H1 (cell line): ENCODE data around the gene CYP27B1. TPM values are rescaled to one million over a fixed set of nuclear protein-coding genes. Genes with fewer than 3 reads are reported as not detected.

Experiments used
- CTCF ChIA-PET: fragments of 300-600 bp; sonication (Branson Sonifier 250); formaldehyde crosslinking; loops from one replicate; lab custom pipeline; 2021; ENCODE audit not compliant: partially characterized antibody; lab: Charles Lee
- POLR2A ChIA-PET: fragments of 300-600 bp; sonication (Branson Sonifier 250); formaldehyde crosslinking; loops from one replicate; lab custom pipeline; 2021; ENCODE audit warnings: inconsistent platforms; ENCODE audit not compliant: partially characterized antibody; lab: Charles Lee
- DNase-seq, 2 experiments: peaks; one replicate each; pipeline versions ENCODE4 v3.0.0 to v3.0.0-alpha.2; 2010 to 2022; ENCODE audit warnings: low spot score in 2 of 2, low read depth in 1 of 2, mixed read lengths in 1 of 2
- FAIRE-seq: peaks from 2 replicates; lab custom pipeline; 2011; peaks lifted over from hg19 to GRCh38; lab: Jason Lieb, UNC
- H2AFZ ChIP-seq: 2 replicates; pipeline ENCODE4 v1.8.1; 2012; ENCODE audit warnings: low read length, inconsistent platforms
- H2AK5ac ChIP-seq: 2 replicates; pipeline ENCODE4 v1.6.1; 2013; ENCODE audit warnings: low read depth, low read length
- H2BK120ac ChIP-seq: replicated peaks from 2 replicates; pipeline ENCODE3; 2013; ENCODE audit warnings: low read depth, low read length, inconsistent platforms
- H2BK12ac ChIP-seq: 2 replicates; pipeline ENCODE4 v1.6.1; 2013; ENCODE audit warnings: low read depth, low read length
- H2BK15ac ChIP-seq: 2 replicates; pipeline ENCODE4 v1.6.1; 2013; ENCODE audit warnings: low read length
- H2BK20ac ChIP-seq: 2 replicates; pipeline ENCODE4 v1.6.1; 2013; ENCODE audit warnings: low read length
- H2BK5ac ChIP-seq: 2 replicates; pipeline ENCODE4 v1.6.1; 2013; ENCODE audit warnings: low read depth, low read length
- H3K14ac ChIP-seq: 2 replicates; pipeline ENCODE4 v1.6.1; 2013; ENCODE audit warnings: inconsistent platforms; ENCODE audit not compliant: insufficient read length
- H3K18ac ChIP-seq: 2 replicates; pipeline ENCODE4 v1.6.1; 2013; ENCODE audit warnings: low read length; ENCODE audit errors: extremely low read depth
- H3K23ac ChIP-seq: 2 replicates; pipeline ENCODE4 v1.6.1; 2013; ENCODE audit warnings: inconsistent platforms; ENCODE audit not compliant: insufficient read length
- H3K23me2 ChIP-seq: 2 replicates; pipeline ENCODE4 v1.6.1; 2013; ENCODE audit warnings: low read depth, low read length
- H3K27ac ChIP-seq: 2 replicates; pipeline ENCODE4 v1.6.1; 2011; ENCODE audit warnings: low read depth, low read length, inconsistent platforms
- H3K27me3 ChIP-seq, 4 experiments: replicated peaks in 1 of 4; 1 replicate in 1 of 4; 2 replicates in 3 of 4; pipeline versions ENCODE4 v1.6.1 to v1.8.1; 2011 to 2013; ENCODE audit warnings: low read length in 3 of 4, mild to moderate bottlenecking in 3 of 4, inconsistent platforms in 2 of 4, mixed read lengths in 2 of 4, moderate library complexity in 1 of 4; ENCODE audit not compliant: control insufficient read depth in 3 of 4, insufficient read depth in 3 of 4; ENCODE audit errors: extremely low read depth in 1 of 4
- H3K36me3 ChIP-seq, 4 experiments: 2 replicates each; pipeline versions ENCODE4 v1.6.1 to v1.8.1; 2011 to 2013; ENCODE audit warnings: mild to moderate bottlenecking in 4 of 4, low read length in 3 of 4, moderate library complexity in 2 of 4, control low read depth in 1 of 4, inconsistent platforms in 1 of 4; ENCODE audit not compliant: insufficient read depth in 4 of 4, control insufficient read depth in 2 of 4
- H3K4ac ChIP-seq: replicated peaks from 2 replicates; pipeline ENCODE3; 2013; ENCODE audit warnings: low read length, low read depth, mixed read lengths, inconsistent platforms; ENCODE audit not compliant: insufficient read length
- H3K4me1 ChIP-seq, 4 experiments: replicated peaks in 1 of 4; 1 replicate in 1 of 4; 2 replicates in 3 of 4; pipeline versions ENCODE4 v1.6.1 to v1.8.1; 2011 to 2013; ENCODE audit warnings: low read length in 3 of 4, inconsistent platforms in 2 of 4, mixed read lengths in 1 of 4; ENCODE audit not compliant: insufficient read depth in 4 of 4, control insufficient read depth in 3 of 4
- H3K4me2 ChIP-seq, 2 experiments: 2 replicates each; pipeline versions ENCODE4 v1.6.1 to v1.8.1; 2011 to 2013; ENCODE audit warnings: low read depth in 2 of 2, low read length in 2 of 2, control low read depth in 1 of 2, inconsistent platforms in 1 of 2, mild to moderate bottlenecking in 1 of 2; ENCODE audit not compliant: insufficient read depth in 1 of 2
- H3K4me3 ChIP-seq, 4 experiments: fragments of 200-600, 300-600 bp in 1 of 4; sonication (generic), shearing (Covaris generic), sonication (Bioruptor Twin) in 1 of 4; 2 replicates each; pipeline versions ENCODE4 v1.5.1 to v1.8.1; 2011 to 2016; ENCODE audit warnings: low read length in 4 of 4, low read depth in 3 of 4, control low read depth in 2 of 4, inconsistent platforms in 2 of 4, mild to moderate bottlenecking in 2 of 4, mixed read lengths in 1 of 4, moderate library complexity in 1 of 4; ENCODE audit not compliant: insufficient read depth in 2 of 4; ENCODE audit errors: extremely low read depth in 1 of 4
- H3K56ac ChIP-seq: replicated peaks from 2 replicates; pipeline ENCODE3; 2013; ENCODE audit warnings: low read depth, mild to moderate bottlenecking, mixed read lengths, low read length, inconsistent platforms; ENCODE audit not compliant: insufficient read length
- H3K79me1 ChIP-seq: 2 replicates; pipeline ENCODE4 v1.6.1; 2013; ENCODE audit warnings: low read depth, low read length, control low read depth
- H3K79me2 ChIP-seq, 2 experiments: 2 replicates each; pipeline versions ENCODE4 v1.6.1 to v1.8.1; 2012 to 2013; ENCODE audit warnings: low read length in 2 of 2, mild to moderate bottlenecking in 2 of 2, inconsistent platforms in 1 of 2; ENCODE audit not compliant: insufficient read depth in 2 of 2, control insufficient read depth in 1 of 2
- H3K9ac ChIP-seq, 4 experiments: replicated peaks in 1 of 4; 1 replicate in 1 of 4; 2 replicates in 3 of 4; pipeline versions ENCODE4 v1.6.1 to v1.8.1; 2011 to 2013; ENCODE audit warnings: low read depth in 3 of 4, low read length in 3 of 4, control low read depth in 2 of 4, mild to moderate bottlenecking in 2 of 4, moderate library complexity in 2 of 4, inconsistent platforms in 1 of 4; ENCODE audit errors: extremely low read depth in 1 of 4
- H3K9me3 ChIP-seq, 2 experiments: 2 replicates each; pipeline versions ENCODE4 v1.6.1 to v1.8.1; 2012 to 2013; ENCODE audit warnings: mild to moderate bottlenecking in 2 of 2, moderate library complexity in 2 of 2, control low read depth in 1 of 2, inconsistent platforms in 1 of 2, low read depth in 1 of 2, low read length in 1 of 2, mixed read lengths in 1 of 2; ENCODE audit not compliant: insufficient read depth in 2 of 2
- H4K20me1 ChIP-seq, 2 experiments: replicated peaks in 1 of 2; 2 replicates each; pipeline versions ENCODE3 to v1.8.1; 2011 to 2013; ENCODE audit warnings: inconsistent platforms in 2 of 2, low read length in 2 of 2, mild to moderate bottlenecking in 1 of 2; ENCODE audit not compliant: insufficient read depth in 2 of 2, control insufficient read depth in 1 of 2
- H4K5ac ChIP-seq: 2 replicates; pipeline ENCODE4 v1.6.1; 2013; ENCODE audit warnings: low read length, low read depth, mixed read lengths, inconsistent platforms; ENCODE audit not compliant: insufficient read length
- H4K8ac ChIP-seq: 2 replicates; pipeline ENCODE4 v1.8.0; 2013; ENCODE audit warnings: mild to moderate bottlenecking, moderate library complexity, low read length, inconsistent platforms; ENCODE audit not compliant: insufficient read depth; ENCODE audit errors: extremely low read depth
- H4K91ac ChIP-seq: replicated peaks from 2 replicates; pipeline ENCODE3; 2013; ENCODE audit warnings: low read length, mixed read lengths, inconsistent platforms; ENCODE audit not compliant: insufficient read length
- ATF2 ChIP-seq: IDR thresholded peaks from 2 replicates; pipeline ENCODE4 v1.6.1; 2012; ENCODE audit warnings: low read length, inconsistent platforms
- CBX5 ChIP-seq: fragments of 300-800, 300-1000 bp; sonication (generic); IDR thresholded peaks from 2 replicates; pipeline ENCODE4 v1.7.1; 2016; ENCODE audit warnings: antibody characterized with exemption, low read length, low read depth
- FOSL1 ChIP-seq: IDR thresholded peaks from 2 replicates; pipeline ENCODE4 v1.6.1; 2011; ENCODE audit warnings: mild to moderate bottlenecking, low read depth, low read length, moderate library complexity; ENCODE audit not compliant: insufficient read depth
- HDAC2 ChIP-seq, 2 experiments: fragments of 300-600 bp in 1 of 2; sonication (generic) in 1 of 2; IDR thresholded peaks; 2 replicates each; pipeline ENCODE4 v1.6.1; 2011 to 2012; ENCODE audit warnings: low read depth in 2 of 2, low read length in 2 of 2, mild to moderate bottlenecking in 2 of 2, moderate library complexity in 2 of 2, borderline replicate concordance in 1 of 2, inconsistent platforms in 1 of 2
- RBBP5 ChIP-seq: IDR thresholded peaks from 2 replicates; pipeline ENCODE4 v1.7.1; 2012; ENCODE audit warnings: low read depth, mild to moderate bottlenecking, inconsistent platforms, low read length, moderate library complexity, borderline replicate concordance
- SP4 ChIP-seq: IDR thresholded peaks from 2 replicates; pipeline ENCODE4 v1.6.1; 2012; ENCODE audit warnings: low read length, inconsistent platforms
- SRF ChIP-seq: IDR thresholded peaks from 2 replicates; pipeline ENCODE4 v1.6.1; 2011; ENCODE audit warnings: mild to moderate bottlenecking, low read depth, low read length, moderate library complexity
- WGBS, 2 experiments: shearing (Covaris generic) in 1 of 2; methylation state at CpG; one replicate each; pipeline versions ENCODE4 v1.1.6 to v1.1.7; 2013 to 2015; ENCODE audit warnings: low lambda C conversion rate in 2 of 2, mixed read lengths in 2 of 2, inconsistent platforms in 1 of 2, low coverage in 1 of 2, missing lambda C conversion rate in 1 of 2; ENCODE audit not compliant: insufficient replicate concordance in 2 of 2, insufficient coverage in 1 of 2, insufficient read length in 1 of 2; ENCODE audit errors: extremely low coverage in 1 of 2, missing lambda C conversion rate in 1 of 2; 5-methylcytosine and 5-hydroxymethylcytosine counted together
- polyA plus RNA-seq, 7 experiments: library from polyadenylated mRNA; depleted of rRNA in 3 of 7; stranded (reverse) in 5 of 7; unstranded in 2 of 7; fragments of >200 nt in 5 of 7; fragments of 200-250 nt in 2 of 7; gene quantifications; 1 replicate in 5 of 7; 2 replicates in 1 of 7; 4 replicates in 1 of 7; pipeline versions ENCODE4 v1.2.1 to v1.2.3, GENCODE V29; 2011 to 2013; ENCODE audit warnings: missing spikeins in 2 of 7, mixed read lengths in 2 of 7
- total RNA-seq: library from RNA; stranded (reverse); fragmentation: NEBNext Ultra II Directional; extraction: Animal tissue kit (Norgen Biotek cat#: 25700); gene quantifications from 2 replicates; pipeline ENCODE4 v1.2.1, GENCODE V29; 2021

The CYP27B1 gene
- total and polyA plus RNA-seq, 2 of the 8 experiments (the other 6 are each of a cell fraction or from before 2014, with no cell fraction given): 2.9 to 3.3 TPM

- H3K79me1 ChIP-seq: no peaks in the 10 kb centered on the region
- no peaks in the 10 kb centered on the region for H3K9me3 ChIP-seq
- TF ChIP-seq SRF: no peak
- TF ChIP-seq RBBP5: no peak
- no peak for TF ChIP-seq ATF2
- TF ChIP-seq SP4: no peak
- TF ChIP-seq FOSL1: no peak
- TF ChIP-seq CBX5: no peak
- TF ChIP-seq HDAC2 (IDR thresholded peaks at IDR 0.05; ENCODE audit: borderline replicate concordance in 1 of 2, low read depth in 2 of 2, low read length in 2 of 2): no peak
- no peak overlapping the region for H4K8ac ChIP-seq
- H3K9ac ChIP-seq: no peak overlapping the region
- H3K4me1 ChIP-seq: peaks cover 0 to 2% (median 2%) of the 10 kb centered on the region in 4 experiments; a peak in 2 of 7 replicates
- POLR2A ChIA-PET: interaction anchor here (0.6 to 7.4 kb wide), 4 partner anchors 16 to 183 kb away, joined by 3 to 59 read pairs (median 3); partner anchors contain the start of gene AGAP2
- no peak overlapping the region for H2BK5ac ChIP-seq
- peaks cover 0 to 22% (median 5%) of the 10 kb centered on the region in 4 experiments; a peak in 4 of 8 replicates for H3K36me3 ChIP-seq
- no peak overlapping the region for H2BK120ac ChIP-seq
- DNase-seq: peak in 1 of 2 experiments; percentile 22
- no peak overlapping the region for H4K91ac ChIP-seq
- no peak for FAIRE-seq
- no peak overlapping the region for H3K18ac ChIP-seq
- no peak overlapping the region for H2BK15ac ChIP-seq
- no peak overlapping the region for H3K27ac ChIP-seq
- H2BK12ac ChIP-seq: no peak overlapping the region
- no peaks in the 10 kb centered on the region for H3K79me2 ChIP-seq
- H2BK20ac ChIP-seq: no peak overlapping the region
- H3K23ac ChIP-seq: no peak overlapping the region
- H2AFZ ChIP-seq: no peak overlapping the region
- H3K23me2 ChIP-seq: peaks cover 3% of the 10 kb centered on the region; the same call in 1 of the 2 replicates
- peaks cover 0 to 3% of the 10 kb centered on the region in 2 experiments for H4K20me1 ChIP-seq
- CTCF ChIA-PET: interaction anchor here (0.9 to 11.7 kb wide), 7 partner anchors 14 to 128 kb away, joined by 3 to 149 read pairs (median 4); partner anchors contain the start of genes AGAP2, B4GALNT1 and OS9
- WGBS, 2 experiments: 89% methylated on average over 11 of the region's 11 CpGs; no CpG with 5 or more reads in 1 of the 2 experiments
- H3K4me3 ChIP-seq: no peak overlapping the region
- H2AK5ac ChIP-seq: no peak overlapping the region
- no peak overlapping the region for H3K14ac ChIP-seq
- H3K4ac ChIP-seq: no peak overlapping the region
- no peak overlapping the region for H4K5ac ChIP-seq
- peaks cover 0 to 19% (median 11%) of the 10 kb centered on the region in 4 experiments; a peak in 5 of 7 replicates for H3K27me3 ChIP-seq
- H3K56ac ChIP-seq: no peak overlapping the region
- H3K4me2 ChIP-seq: no peak overlapping the region
Observed at GRCh38 chr12:57720606-57721595, 46.0 kb downstream of the CYP27B1 start.
